CD4-positive, alpha-beta T cell (primary cell): ENCODE measurements around the gene VTI1A. TPM values are rescaled to one million over a fixed set of nuclear protein-coding genes. Genes with fewer than 3 reads are reported as not detected.

Experiments
- ATAC-seq: fragments of 200-7000 bp; cut with Tn5 transposase; one replicate; pipeline ENCODE4 v1.10.0; 2022; ENCODE audit warnings: mild to moderate bottlenecking; ENCODE audit not compliant: poor library complexity
- CTCF ChIA-PET: fragments of 350-600 bp; sonication (Branson Sonifier 250); formaldehyde crosslinking; loops from one replicate; lab custom pipeline; 2021; ENCODE audit warnings: antibody characterized with exemption, inconsistent platforms; lab: Charles Lee
- POLR2A ChIA-PET: fragments of 350-600 bp; sonication (Branson Sonifier 250); formaldehyde crosslinking; loops from one replicate; lab custom pipeline; 2021; ENCODE audit warnings: antibody characterized with exemption, inconsistent platforms; lab: Charles Lee
- DNase-seq, 14 experiments: peaks; one replicate each; pipeline ENCODE4 v3.0.0-alpha.2; 2013 to 2020; ENCODE audit warnings: mixed read lengths in 2 of 14
- H3K27ac ChIP-seq, 2 donors: one replicate each; pipeline versions ENCODE4 v1.5.1 to v1.7.0; 2013; ENCODE audit warnings: low read length in 2 of 2, low read depth in 1 of 2, mild to moderate bottlenecking in 1 of 2
- H3K27me3 ChIP-seq, 2 experiments: 1 replicate in 1 of 2; 2 replicates in 1 of 2; pipeline versions ENCODE4 v1.6.1 to v1.7.0; 2013; ENCODE audit warnings: low read length in 2 of 2, control low read depth in 1 of 2, mild to moderate bottlenecking in 1 of 2, moderate library complexity in 1 of 2; ENCODE audit not compliant: insufficient read depth in 2 of 2, control insufficient read depth in 1 of 2
- H3K36me3 ChIP-seq: one replicate; pipeline ENCODE4 v1.6.1; 2013; ENCODE audit warnings: low read length, control low read depth; ENCODE audit not compliant: insufficient read depth
- H3K4me1 ChIP-seq: one replicate; pipeline ENCODE4 v1.6.1; 2013; ENCODE audit warnings: low read length, control low read depth; ENCODE audit not compliant: insufficient read depth
- H3K4me3 ChIP-seq: one replicate; pipeline ENCODE4 v1.5.1; 2013; ENCODE audit warnings: mild to moderate bottlenecking, low read length, moderate library complexity
- H3K9me3 ChIP-seq, 2 experiments: 1 replicate in 1 of 2; 2 replicates in 1 of 2; pipeline versions ENCODE4 v1.6.1 to v1.7.0; 2013; ENCODE audit warnings: low read length in 2 of 2, mild to moderate bottlenecking in 2 of 2, control low read depth in 1 of 2, moderate library complexity in 1 of 2; ENCODE audit not compliant: control insufficient read depth in 1 of 2, insufficient read depth in 1 of 2
- H3K27ac Mint-ChIP-seq: one replicate; pipeline ENCODE4 v1.8.0; 2020; ENCODE audit warnings: mixed read lengths
- H3K27me3 Mint-ChIP-seq: one replicate; pipeline ENCODE4 v1.8.0; 2021; ENCODE audit warnings: mixed read lengths
- H3K36me3 Mint-ChIP-seq: one replicate; pipeline ENCODE4 v1.8.0; 2021; ENCODE audit warnings: low read depth, mixed read lengths
- H3K4me1 Mint-ChIP-seq: one replicate; pipeline ENCODE4 v1.8.0; 2021; ENCODE audit warnings: low read depth, mixed read lengths
- H3K4me3 Mint-ChIP-seq: one replicate; pipeline ENCODE4 v1.8.0; 2020; ENCODE audit warnings: mild to moderate bottlenecking, mixed read lengths
- H3K9me3 Mint-ChIP-seq: one replicate; pipeline ENCODE4 v1.8.0; 2020; ENCODE audit warnings: mixed read lengths
- CTCF ChIP-seq: fragments of 200-600 bp; IDR thresholded peaks from one replicate; pipeline ENCODE4 v1.8.0; 2022; ENCODE audit warnings: antibody characterized with exemption, mild to moderate bottlenecking
- intact Hi-C, 2 experiments: fragments of 100-400 bp; cut with DNase I in 1 of 2; cut with micrococcal nuclease in 1 of 2; formaldehyde crosslinking; loops; one replicate each; pipeline versions ENCODE4 v1.15.1 to v1.9.0; 2023 to 2025; cut with DNase I, micrococcal nuclease
- total RNA-seq, 174 experiments: library from RNA in 2 of 174; stranded (reverse) in 2 of 174; gene quantifications; one replicate each; pipeline ENCODE4 v1.2.3 and lab custom pipeline; 2021 to 2026

Gene VTI1A
- total RNA-seq, 2 experiments from 2014 or later: 54.5 to 56.5 TPM

GRCh38 chr10:112816033-112816430 lies 369.0 kb downstream of the VTI1A start:
- no peaks in the 10 kb centered on the region for H3K9me3 ChIP-seq
- peaks cover 66% of the 10 kb centered on the region for H3K36me3 Mint-ChIP-seq
- H3K4me1 ChIP-seq: no peaks in the 10 kb centered on the region
- no peak for ATAC-seq
- H3K4me1 Mint-ChIP-seq: no peaks in the 10 kb centered on the region
- no peak overlapping the region for H3K27ac Mint-ChIP-seq
- no peak overlapping the region for H3K4me3 ChIP-seq
- no peaks in the 10 kb centered on the region for H3K36me3 ChIP-seq
- ChIA-PET CTCF (no interaction called here), POLR2A (no interaction called here)
- no peak for TF ChIP-seq CTCF
- H3K9me3 Mint-ChIP-seq: no peaks in the 10 kb centered on the region
- no peaks in the 10 kb centered on the region for H3K27me3 Mint-ChIP-seq
- no peak overlapping the region for H3K27ac ChIP-seq
- no peaks in the 10 kb centered on the region for H3K27me3 ChIP-seq
- DNase-seq: no peak
- intact Hi-C loops: no loop called here
- no peak overlapping the region for H3K4me3 Mint-ChIP-seq

GRCh38 chr10:112816891-112817290 lies 369.9 kb downstream of the VTI1A start:
- H3K9me3 Mint-ChIP-seq: no peaks in the 10 kb centered on the region
- Histone ChIP-seq H3K4me1 (no peaks in the 10 kb centered on the region), H3K9me3 (no peaks in the 10 kb centered on the region), H3K4me3 (no peak overlapping the region), H3K27ac (no peak overlapping the region), H3K27me3 (no peaks in the 10 kb centered on the region), H3K36me3 (no peaks in the 10 kb centered on the region)
- ATAC-seq: no peak
- no peaks in the 10 kb centered on the region for H3K27me3 Mint-ChIP-seq
- DNase-seq: no peak
- peaks cover 66% of the 10 kb centered on the region for H3K36me3 Mint-ChIP-seq
- ChIA-PET CTCF (no interaction called here), POLR2A (no interaction called here)
- H3K4me1 Mint-ChIP-seq: no peaks in the 10 kb centered on the region
- intact Hi-C loops: no loop called here
- H3K4me3 Mint-ChIP-seq: no peak overlapping the region
- H3K27ac Mint-ChIP-seq: no peak overlapping the region
- no peak for TF ChIP-seq CTCF

- Mint-ChIP-seq H3K27me3 (no peaks in the 10 kb centered on the region), H3K4me1 (no peaks in the 10 kb centered on the region), H3K36me3 (peaks cover 66% of the 10 kb centered on the region), H3K4me3 (no peak overlapping the region), H3K27ac (no peak overlapping the region), H3K9me3 (no peaks in the 10 kb centered on the region)
- Histone ChIP-seq H3K27ac (no peak overlapping the region), H3K9me3 (no peaks in the 10 kb centered on the region), H3K4me3 (no peak overlapping the region), H3K27me3 (no peaks in the 10 kb centered on the region), H3K36me3 (peaks cover 2% of the 10 kb centered on the region), H3K4me1 (no peaks in the 10 kb centered on the region)
- ChIA-PET POLR2A (no interaction called here), CTCF (interaction anchor here (0.6 kb wide), 1 partner anchor 566 kb away, joined by 4 read pairs; no protein-coding TSS in a partner anchor)
- intact Hi-C loops: no loop called here
- no peak for ATAC-seq
- no peak for TF ChIP-seq CTCF
- no peak for DNase-seq
These were observed 371.2 kb downstream of the VTI1A start for GRCh38 chr10:112817981-112818777.
